CD4-positive, alpha-beta T cell treated with Interleukin-2 at 100 ng/mL for 4 hours (primary cell): ENCODE data around the gene EPHA3.

Experiments
- DNase-seq: peaks from one replicate; pipeline ENCODE4 v3.0.0-alpha.2; 2020; ENCODE audit warnings: low spot score

The EPHA3 gene

GRCh38 chr3:89234620-89235019, 127.2 kb downstream of the EPHA3 start:
- no peak for DNase-seq

GRCh38 chr3:89238846-89239245, 131.4 kb downstream of the EPHA3 start:
- DNase-seq = no peak

- no peak for DNase-seq
Observed at GRCh38 chr3:89239774-89240173, 132.4 kb downstream of the EPHA3 start.

GRCh38 chr3:89245612-89246011, 138.2 kb downstream of the EPHA3 start:
- DNase-seq = no peak

GRCh38 chr3:89246326-89246725, 138.9 kb downstream of the EPHA3 start:
- DNase-seq = no peak

GRCh38 chr3:89250742-89251141, 143.3 kb downstream of the EPHA3 start:
- DNase-seq = no peak

- no peak for DNase-seq
Observed at GRCh38 chr3:89252016-89252415, 144.6 kb downstream of the EPHA3 start.

GRCh38 chr3:89252860-89253259, 145.4 kb downstream of the EPHA3 start:
- DNase-seq = no peak

- no peak for DNase-seq
Observed at GRCh38 chr3:89256395-89256794, 149.0 kb downstream of the EPHA3 start.

GRCh38 chr3:89256882-89257281, 149.5 kb downstream of the EPHA3 start:
- no peak for DNase-seq

GRCh38 chr3:89260721-89261120, 153.3 kb downstream of the EPHA3 start:
- no peak for DNase-seq

GRCh38 chr3:89261673-89262072, 154.3 kb downstream of the EPHA3 start:
- no peak for DNase-seq

GRCh38 chr3:89262309-89262929, 155.0 kb downstream of the EPHA3 start:
- no peak for DNase-seq

GRCh38 chr3:89264037-89264560, 156.7 kb downstream of the EPHA3 start:
- no peak for DNase-seq

- no peak for DNase-seq
Observed at GRCh38 chr3:89266074-89266473, 158.7 kb downstream of the EPHA3 start.

- DNase-seq = no peak
Observed at GRCh38 chr3:89268059-89268458, 160.6 kb downstream of the EPHA3 start.

- DNase-seq = no peak
Observed at GRCh38 chr3:89270201-89270600, 162.8 kb downstream of the EPHA3 start.

- DNase-seq = no peak
Observed at GRCh38 chr3:89275001-89275400, 167.6 kb downstream of the EPHA3 start.

GRCh38 chr3:89276116-89276515, 168.7 kb downstream of the EPHA3 start:
- no peak for DNase-seq

GRCh38 chr3:89278302-89279025, 171.0 kb downstream of the EPHA3 start:
- DNase-seq = no peak

- DNase-seq = no peak
Observed at GRCh38 chr3:89280301-89280700, 172.9 kb downstream of the EPHA3 start.

GRCh38 chr3:89280822-89281365, 173.5 kb downstream of the EPHA3 start:
- DNase-seq = no peak

- DNase-seq = no peak
Observed at GRCh38 chr3:89287902-89288508, 180.6 kb downstream of the EPHA3 start.
